Motor neuron (in vitro differentiated cells): Measurements from ENCODE around the gene OLIG2. TPM values are rescaled to one million over a fixed set of nuclear protein-coding genes. Genes with fewer than 3 reads are reported as not detected.
A peak's percentile ranks its signal among the peaks of the same experiment; 100 is the strongest.

ENCODE experiments used
- ATAC-seq, 8 experiments: fragments of 200-7000 bp; cut with Tn5 transposase; replicated peaks in 6 of 8; 2 replicates each; pipeline ENCODE4 v1.8.0; 2021; ENCODE audit warnings: mild to moderate bottlenecking in 8 of 8, moderate library complexity in 8 of 8
- H3K27ac ChIP-seq, 2 donors: fragments of 250-450 bp; sonication (Bioruptor Pico); 2 replicates each; pipeline ENCODE4 v1.9.0; 2021; ENCODE audit warnings: antibody characterized with exemption in 2 of 2, mild to moderate bottlenecking in 2 of 2, moderate library complexity in 1 of 2
- H3K4me1 ChIP-seq, 2 donors: fragments of 250-450 bp; sonication (Bioruptor Pico); replicated peaks in 1 of 2; 2 replicates each; pipeline ENCODE4 v1.6.1; 2021; ENCODE audit warnings: antibody characterized with exemption in 2 of 2, mild to moderate bottlenecking in 2 of 2, moderate library complexity in 1 of 2
- H3K4me3 ChIP-seq, 5 donors: fragments of 250-450 bp; sonication (Bioruptor Pico); 2 replicates each; pipeline ENCODE4 v1.9.0; 2021; ENCODE audit warnings: antibody characterized with exemption in 5 of 5, mild to moderate bottlenecking in 5 of 5, moderate library complexity in 4 of 5
- WGBS, 10 experiments: fragments of 450-650 bp; shearing (Covaris generic); methylation state at CpG; one replicate each; pipeline ENCODE4 v1.0.0; 2022; 5-methylcytosine and 5-hydroxymethylcytosine counted together
- in situ Hi-C, 9 experiments: fragments of 400-800 bp; cut with MboI; loops; one replicate each; pipeline ENCODE4 v1.15.0; 2021; ENCODE audit warnings: low sequenced_read_pairs in 9 of 9, low pct_unique_long_range_greater_than_20kb in 2 of 9; ENCODE audit not compliant: unreplicated experiment in 9 of 9
- total RNA-seq, 8 experiments: library from RNA; unstranded; fragments of 300-600 nt; gene quantifications; 2 replicates each; pipeline versions ENCODE4 v1.2.3 to v1.2.4, GENCODE V29; 2022

Gene OLIG2
- total RNA-seq, 8 experiments from 2014 or later: 0.18 to 10.1 (median 8.4) TPM; not detected in 1

DNA sequence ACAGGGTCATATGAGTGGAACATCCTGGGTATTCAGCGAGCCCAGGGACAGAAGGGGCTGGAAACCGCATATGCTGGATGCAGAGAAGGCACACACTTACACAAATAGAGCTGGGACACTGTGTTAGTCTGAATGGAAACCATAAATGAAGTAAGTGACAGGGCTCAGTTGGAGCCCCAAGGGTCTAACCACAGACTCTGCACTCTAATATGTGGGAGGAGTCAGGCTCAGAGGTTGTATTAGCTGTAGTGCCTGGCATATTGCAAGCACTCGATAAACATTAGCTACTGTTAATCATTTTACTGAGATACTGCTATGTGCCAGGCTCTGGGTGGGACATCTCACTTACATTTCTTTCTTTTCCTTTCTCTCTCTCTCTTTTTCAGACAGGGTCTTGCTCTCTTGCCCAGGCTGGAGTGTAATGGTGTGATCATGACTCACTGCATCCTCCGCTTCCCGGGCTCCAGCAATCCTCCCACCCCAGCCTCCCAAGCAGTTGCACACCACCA lies 37.7 kb downstream of the OLIG2 start:
- no peak for ATAC-seq
- Histone ChIP-seq H3K27ac (no peak overlapping the region), H3K4me1 (peaks cover 7 to 15% of the 10 kb centered on the region in 2 donors), H3K4me3 (no peak overlapping the region)
- in situ Hi-C loops: no loop called here
- 20 to 100% (median 67%) methylated on average over 1 to 3 of the region's 5 CpGs; no CpG with 5 or more reads in 3 of the 10 experiments for WGBS, 10 experiments

DNA sequence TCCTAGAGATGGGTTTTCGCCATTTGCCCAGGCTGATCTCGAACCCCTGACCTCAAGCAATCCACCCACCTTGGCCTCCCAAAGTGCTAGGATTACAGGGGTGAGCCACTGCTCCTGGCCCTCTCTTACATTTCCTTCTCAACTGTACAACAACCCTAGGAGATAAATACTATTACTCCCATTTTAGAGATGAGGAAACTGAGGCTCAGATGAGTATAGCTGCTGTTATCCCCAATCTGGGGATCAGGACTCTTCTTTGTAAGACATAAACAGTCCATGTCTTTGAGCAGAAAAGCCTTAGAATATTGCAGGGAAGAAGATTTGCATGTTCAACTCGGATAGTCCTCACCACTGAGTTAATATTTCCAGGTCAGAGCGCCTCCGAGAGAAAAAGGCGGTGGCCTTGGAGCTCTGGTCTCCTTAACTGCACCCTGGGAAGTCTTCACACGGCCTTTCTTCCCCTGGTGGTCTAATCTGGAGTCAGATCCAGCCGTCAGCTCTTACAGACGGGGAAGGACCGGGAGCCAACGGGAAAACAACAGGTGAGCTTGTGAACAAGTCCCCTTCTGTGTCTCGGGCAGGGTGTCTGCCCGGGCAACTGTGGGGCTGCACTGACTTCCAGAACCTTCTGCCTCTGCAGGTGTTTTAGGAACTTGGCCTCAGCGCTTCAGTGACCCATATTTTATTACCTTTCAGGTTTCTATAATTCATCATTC lies 38.3 kb downstream of the OLIG2 start:
- 0 to 100% (median 45%) methylated on average over 1 to 14 of the region's 14 CpGs; no CpG with 5 or more reads in 1 of the 10 experiments for whole genome bisulfite sequencing, 10 experiments
- peaks cover 4 to 10% of the 10 kb centered on the region in 2 donors for H3K4me1 ChIP-seq
- in situ Hi-C loops: no loop called here
- peak in 1 of 8 experiments; percentile 6 for ATAC-seq
- no peak overlapping the region for H3K4me3 ChIP-seq
- H3K27ac ChIP-seq: no peak overlapping the region

- in situ Hi-C loops: no loop called here
- peak in 3 of 8 experiments; percentile 37 to 71 (median 50) for ATAC-seq
- H3K27ac ChIP-seq: no peak overlapping the region
- no peak overlapping the region for H3K4me3 ChIP-seq
- peaks cover 4 to 10% of the 10 kb centered on the region in 2 donors for H3K4me1 ChIP-seq
- 4 to 82% (median 36%) methylated on average over 3 to 18 of the region's 18 CpGs for WGBS, 10 experiments
These were observed 39.1 kb downstream of the OLIG2 start for GRCh38 chr21:33064623-33065390.

DNA sequence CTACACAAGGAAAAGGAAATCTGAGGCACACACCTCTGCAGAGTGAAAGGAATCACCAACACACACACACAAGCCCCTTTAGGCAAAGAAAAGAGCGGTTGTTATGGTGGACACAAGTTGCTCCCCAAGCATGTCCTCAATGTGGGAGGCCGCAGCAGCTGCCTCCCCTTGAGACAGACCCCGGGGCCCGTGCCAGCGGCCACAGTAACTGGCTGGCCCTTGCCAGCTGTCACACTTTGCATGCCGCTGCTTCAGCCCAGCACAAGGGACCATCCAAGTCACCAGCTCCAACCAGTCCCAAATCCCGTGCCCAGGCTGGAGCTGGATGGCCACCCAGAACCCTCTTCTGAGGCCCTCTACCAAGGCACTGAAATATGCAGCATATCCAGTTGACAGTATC lies 41.3 kb downstream of the OLIG2 start:
- no peak for ATAC-seq
- Histone ChIP-seq H3K4me3 (no peak overlapping the region), H3K4me1 (peaks cover 6 to 8% of the 10 kb centered on the region in 2 donors), H3K27ac (no peak overlapping the region)
- in situ Hi-C loops: no loop called here
- 32 to 100% (median 96%) methylated on average over 1 to 5 of the region's 7 CpGs; no CpG with 5 or more reads in 5 of the 10 experiments for WGBS, 10 experiments

DNA sequence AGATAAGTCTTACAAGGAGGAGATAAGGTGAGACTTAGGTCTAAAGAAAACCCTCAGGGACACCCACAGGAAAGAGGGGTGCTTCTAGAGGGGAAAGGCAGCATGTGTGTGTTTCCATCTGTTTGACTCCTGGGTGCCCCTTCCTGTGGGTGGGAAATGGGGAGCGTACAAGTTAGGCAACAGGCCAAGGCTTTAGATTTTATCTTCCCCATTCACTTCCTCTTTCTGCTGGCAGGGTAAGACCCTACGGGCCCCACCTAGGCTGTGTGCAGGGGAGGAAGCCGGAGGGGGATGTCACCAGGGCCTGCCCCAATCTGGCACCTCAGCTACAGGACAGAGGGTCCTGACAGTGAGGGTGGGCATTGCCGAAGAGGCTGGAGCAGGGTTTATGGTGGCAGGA lies 41.7 kb downstream of the OLIG2 start:
- WGBS, 10 experiments: 60 to 100% (median 90%) methylated on average over 1 to 2 of the region's 4 CpGs; no CpG with 5 or more reads in 5 of the 10 experiments
- no peak for ATAC-seq
- in situ Hi-C loops: no loop called here
- H3K27ac ChIP-seq: no peak overlapping the region
- H3K4me1 ChIP-seq: peaks cover 9 to 12% of the 10 kb centered on the region in 2 donors
- H3K4me3 ChIP-seq: no peak overlapping the region

DNA sequence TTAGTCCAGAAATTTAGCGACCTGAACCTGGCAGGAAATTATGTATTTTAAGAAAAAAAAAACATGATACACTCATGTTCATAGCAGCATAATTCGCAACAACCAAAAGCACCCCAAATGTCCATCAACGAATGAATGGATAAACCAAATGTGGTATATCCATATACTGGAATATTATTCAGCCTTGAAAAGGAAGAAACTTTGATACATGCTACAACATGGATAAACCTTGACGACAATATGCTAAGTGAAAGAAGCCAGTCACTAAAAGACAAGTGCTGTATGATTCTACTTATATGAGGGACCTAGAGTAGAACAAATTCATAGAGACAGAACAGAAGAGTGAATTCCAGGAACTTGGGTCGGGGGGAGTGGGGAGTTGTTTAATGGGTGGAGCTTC lies 43.5 kb downstream of the OLIG2 start:
- peaks cover 9 to 27% of the 10 kb centered on the region in 2 donors for H3K4me1 ChIP-seq
- in situ Hi-C loops: no loop called here
- H3K27ac ChIP-seq: no peak overlapping the region
- H3K4me3 ChIP-seq: no peak overlapping the region
- no peak for ATAC-seq
- 27 to 85% (median 63%) methylated on average over 2 to 5 of the region's 5 CpGs for WGBS, 10 experiments

- ATAC-seq: no peak
- H3K27ac ChIP-seq: no peak overlapping the region
- H3K4me1 ChIP-seq: peaks cover 8 to 27% of the 10 kb centered on the region in 2 donors
- peak overlapping the region; percentile 32 to 63 (median 47) for H3K4me3 ChIP-seq
- in situ Hi-C loops: no loop called here
- WGBS, 10 experiments: 0 to 20% (median 4%) methylated on average over 1 to 10 of the region's 11 CpGs; no CpG with 5 or more reads in 4 of the 10 experiments
These were observed 43.9 kb downstream of the OLIG2 start for GRCh38 chr21:33069645-33069993.

DNA sequence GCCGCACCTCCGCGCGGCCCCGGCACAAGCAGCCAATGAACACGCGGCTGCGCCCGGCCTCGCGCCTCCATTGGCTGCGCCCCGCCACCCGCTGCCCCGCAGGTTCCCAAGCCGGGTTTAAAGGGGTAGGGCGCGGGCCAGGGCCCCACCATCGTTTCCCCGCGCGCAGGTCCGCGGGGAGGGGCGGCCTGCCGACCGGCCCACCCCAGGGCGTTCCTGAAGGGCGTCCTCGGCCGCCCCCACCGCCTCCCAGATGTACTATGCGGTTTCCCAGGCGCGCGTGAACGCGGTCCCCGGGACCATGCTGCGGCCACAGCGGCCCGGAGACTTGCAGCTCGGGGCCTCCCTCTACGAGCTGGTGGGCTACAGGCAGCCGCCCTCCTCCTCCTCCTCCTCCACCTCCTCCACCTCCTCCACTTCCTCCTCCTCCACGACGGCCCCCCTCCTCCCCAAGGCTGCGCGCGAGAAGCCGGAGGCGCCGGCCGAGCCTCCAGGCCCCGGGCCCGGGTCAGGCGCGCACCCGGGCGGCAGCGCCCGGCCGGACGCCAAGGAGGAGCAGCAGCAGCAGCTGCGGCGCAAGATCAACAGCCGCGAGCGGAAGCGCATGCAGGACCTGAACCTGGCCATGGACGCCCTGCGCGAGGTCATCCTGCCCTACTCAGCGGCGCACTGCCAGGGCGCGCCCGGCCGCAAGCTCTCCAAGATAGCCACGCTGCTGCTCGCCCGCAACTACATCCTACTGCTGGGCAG lies 44.4 kb downstream of the OLIG2 start, which contains the start of gene OLIG1:
TSS of gene OLIG1 (plus strand) at position 148 of the 750 bp plus-strand sequence. CDS start at position 254, 106 bp downstream.
- Histone ChIP-seq H3K4me1 (peaks cover 5 to 29% of the 10 kb centered on the region in 2 donors), H3K4me3 (peak within 1 kb of the TSS; percentile 32 to 63 (median 47)), H3K27ac (peak within 1 kb of the TSS in 1 of 2 donors; percentile 56)
- in situ Hi-C loops: no loop called here
- 0 to 5% (median 1%) methylated on average over 3 to 15 of the region's 82 CpGs; no CpG with 5 or more reads in 6 of the 10 experiments for WGBS, 10 experiments
- ATAC-seq: peak; percentile 65 to 87 (median 77)

GRCh38 chr21:33070744-33070997 lies 44.9 kb downstream of the OLIG2 start:
- Histone ChIP-seq H3K27ac (peak overlapping the region in 1 of 2 donors; percentile 56), H3K4me1 (peaks cover 8 to 33% of the 10 kb centered on the region in 2 donors), H3K4me3 (peak overlapping the region; percentile 32 to 63 (median 47))
- peak in 1 of 8 experiments; percentile 9 for ATAC-seq
- in situ Hi-C loops: no loop called here
- WGBS, 10 experiments: 0 to 8% (median 0%) methylated on average over 4 to 5 of the region's 44 CpGs; no CpG with 5 or more reads in 7 of the 10 experiments

DNA sequence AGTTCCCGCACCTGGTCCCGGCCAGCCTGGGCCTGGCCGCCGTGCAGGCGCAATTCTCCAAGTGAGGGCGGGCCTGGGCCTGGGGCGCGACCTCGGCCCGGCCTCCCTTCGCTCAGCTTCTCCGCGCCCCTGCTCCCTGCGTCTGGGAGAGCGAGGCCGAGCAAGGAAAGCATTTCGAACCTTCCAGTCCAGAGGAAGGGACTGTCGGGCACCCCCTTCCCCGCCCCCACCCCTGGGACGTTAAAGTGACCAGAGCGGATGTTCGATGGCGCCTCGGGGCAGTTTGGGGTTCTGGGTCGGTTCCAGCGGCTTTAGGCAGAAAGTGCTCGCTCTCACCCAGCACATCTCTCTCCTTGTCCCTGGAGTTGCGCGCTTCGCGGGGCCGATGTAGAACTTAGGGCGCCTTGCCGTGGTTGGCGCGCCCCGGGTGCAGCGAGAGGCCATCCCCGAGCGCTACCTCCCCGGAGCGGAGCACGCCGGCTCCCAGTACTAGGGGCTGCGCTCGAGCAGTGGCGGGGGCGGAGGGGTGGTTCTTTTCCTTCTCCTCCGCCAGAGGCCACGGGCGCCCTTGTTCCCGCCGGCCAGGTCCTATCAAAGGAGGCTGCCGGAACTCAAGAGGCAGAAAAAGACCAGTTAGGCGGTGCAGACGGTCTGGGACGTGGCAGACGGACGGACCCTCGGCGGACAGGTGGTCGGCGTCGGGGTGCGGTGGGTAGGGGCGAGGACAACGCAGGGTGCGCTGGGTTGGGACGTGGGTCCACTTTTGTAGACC lies 45.4 kb downstream of the OLIG2 start:
- in situ Hi-C loops: no loop called here
- ATAC-seq: peak in 5 of 8 experiments; percentile 23 to 60 (median 55)
- peak overlapping the region; percentile 32 to 63 (median 47) for H3K4me3 ChIP-seq

GRCh38 chr21:33071770-33072306 lies 46.1 kb downstream of the OLIG2 start:
- WGBS, 10 experiments: 0 to 11% (median 2%) methylated on average over 3 to 36 of the region's 38 CpGs; no CpG with 5 or more reads in 1 of the 10 experiments
- Histone ChIP-seq H3K4me3 (peak overlapping the region in 4 of 5 donors; percentile 38 to 63 (median 48)), H3K4me1 (peaks cover 12 to 40% of the 10 kb centered on the region in 2 donors), H3K27ac (peak overlapping the region in 1 of 2 donors; percentile 56)
- in situ Hi-C loops: no loop called here
- ATAC-seq: no peak

More for the DNA sequence above, 45.4 kb downstream of the OLIG2 start:
- WGBS, 10 experiments: 0 to 6% (median 1%) methylated on average over 5 to 14 of the region's 69 CpGs; no CpG with 5 or more reads in 7 of the 10 experiments
- Histone ChIP-seq H3K4me1 (peaks cover 12 to 38% of the 10 kb centered on the region in 2 donors), H3K27ac (peak overlapping the region in 1 of 2 donors; percentile 56)

- no peak overlapping the region for H3K4me3 ChIP-seq
- in situ Hi-C loops: no loop called here
- WGBS, 10 experiments: 57 to 100% (median 92%) methylated on average over 1 to 4 of the region's 4 CpGs; no CpG with 5 or more reads in 4 of the 10 experiments
- H3K4me1 ChIP-seq: peaks cover 13 to 47% of the 10 kb centered on the region in 2 donors
- ATAC-seq: no peak
- no peak overlapping the region for H3K27ac ChIP-seq
These were observed 47.9 kb downstream of the OLIG2 start for GRCh38 chr21:33073636-33074035.
